HG02938 (cell line): Measurements from ENCODE around the gene RHOG.
"Not testable (repeated sequence)": the region's sequence is repeated elsewhere in the genome, so short reads cannot be mapped to it uniquely, and the experiment has no call there.

Experiments
- ATAC-seq: cut with Tn5 transposase; IDR thresholded peaks from one replicate; pipeline ENCODE4 v1.9.1; 2021; ENCODE audit warnings: mild to moderate bottlenecking, moderate library complexity; ENCODE audit not compliant: unreplicated experiment

The RHOG gene

DNA sequence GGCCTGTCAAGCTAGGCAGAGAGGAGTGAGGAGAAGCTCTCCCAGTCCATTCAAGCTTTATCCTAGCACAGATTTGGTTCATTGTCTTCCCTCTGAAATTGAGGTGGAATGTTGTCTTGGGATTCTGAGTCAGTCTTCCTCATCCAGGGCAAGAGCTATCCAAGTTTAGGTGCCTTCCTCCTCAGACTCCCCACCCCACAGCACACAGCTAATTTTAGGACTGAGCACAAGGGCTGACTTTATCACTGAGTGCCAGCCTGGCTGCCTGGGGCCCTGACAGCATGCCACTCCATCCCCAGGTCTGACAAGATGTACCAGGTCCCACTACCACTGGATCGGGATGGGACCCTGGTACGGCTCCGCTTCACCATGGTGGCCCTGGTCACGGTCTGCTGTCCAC lies 29.8 kb downstream of the RHOG start:
- ATAC-seq, result no peak

DNA sequence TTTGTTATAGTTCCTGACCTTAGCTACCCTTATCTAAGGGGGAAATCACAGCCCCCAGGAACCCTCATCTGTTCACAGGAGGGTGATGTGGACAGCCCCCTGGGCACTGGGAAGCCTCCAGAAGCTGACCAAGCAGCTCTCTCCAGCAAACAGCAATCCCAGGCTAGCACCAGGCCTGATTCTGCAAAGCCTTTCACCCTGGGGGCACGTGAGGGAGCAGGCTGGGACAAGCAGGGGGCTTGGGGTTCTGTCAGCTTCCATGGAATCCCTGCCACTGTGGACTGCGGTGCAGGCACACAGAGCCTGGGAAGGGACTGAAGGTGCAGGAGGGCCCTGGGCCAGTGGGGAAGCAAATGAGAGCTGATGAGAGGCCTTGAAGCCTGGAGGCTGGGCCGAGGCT lies 30.3 kb downstream of the RHOG start:
- no peak for ATAC-seq

DNA sequence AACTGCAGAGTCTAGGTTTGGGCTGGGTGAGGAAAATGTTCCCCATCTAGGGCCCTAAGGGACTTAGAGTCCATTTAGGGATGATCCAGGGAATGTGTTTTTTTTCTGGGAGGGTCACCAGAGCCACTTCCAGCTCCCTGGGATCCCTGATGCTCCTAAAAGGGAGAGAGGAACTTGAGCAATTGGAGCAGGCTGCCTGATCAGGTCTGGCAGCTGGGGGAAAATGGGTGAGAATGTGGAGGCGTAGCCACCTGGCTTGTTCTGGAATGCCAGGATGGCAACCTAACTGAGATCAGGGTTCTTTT lies 31.2 kb downstream of the RHOG start:
- no peak for ATAC-seq

DNA sequence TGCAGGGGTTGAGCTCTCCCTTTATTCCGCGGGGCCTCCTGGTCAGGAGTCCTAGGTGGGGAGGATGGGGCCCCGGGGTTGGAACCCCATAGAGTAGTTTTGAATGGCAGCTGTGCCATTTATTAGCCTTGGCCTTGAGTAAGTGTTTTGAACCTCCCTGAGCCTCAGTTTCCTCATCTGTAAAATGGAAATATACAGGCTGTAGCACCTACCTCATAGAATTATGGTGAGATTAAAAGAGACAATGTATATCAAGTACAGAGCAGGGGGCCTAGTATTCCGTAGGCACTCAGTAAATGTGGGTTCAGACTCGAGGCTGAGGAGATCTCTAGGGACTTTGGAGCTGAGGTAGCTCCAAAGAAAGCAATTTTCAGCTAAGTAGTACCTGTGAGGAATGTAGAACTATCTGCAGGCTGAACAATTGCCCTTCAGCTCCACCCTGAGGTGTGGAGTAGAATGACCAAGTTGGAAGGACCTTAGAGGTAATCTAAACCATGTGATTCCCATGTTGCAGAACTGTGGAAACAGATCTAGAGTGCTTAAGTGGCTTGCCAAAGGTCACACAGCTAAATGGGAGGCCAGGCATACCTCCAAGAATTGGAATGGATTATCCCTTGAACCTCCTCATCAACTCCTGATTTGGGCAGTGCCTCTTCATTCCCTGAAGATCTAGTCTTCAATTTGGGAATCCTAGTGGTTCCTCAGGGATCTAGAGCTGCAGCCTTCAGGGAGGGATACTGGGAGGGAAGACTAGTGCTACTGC lies 31.7 kb downstream of the RHOG start:
- peak; percentile 80 for ATAC-seq

DNA sequence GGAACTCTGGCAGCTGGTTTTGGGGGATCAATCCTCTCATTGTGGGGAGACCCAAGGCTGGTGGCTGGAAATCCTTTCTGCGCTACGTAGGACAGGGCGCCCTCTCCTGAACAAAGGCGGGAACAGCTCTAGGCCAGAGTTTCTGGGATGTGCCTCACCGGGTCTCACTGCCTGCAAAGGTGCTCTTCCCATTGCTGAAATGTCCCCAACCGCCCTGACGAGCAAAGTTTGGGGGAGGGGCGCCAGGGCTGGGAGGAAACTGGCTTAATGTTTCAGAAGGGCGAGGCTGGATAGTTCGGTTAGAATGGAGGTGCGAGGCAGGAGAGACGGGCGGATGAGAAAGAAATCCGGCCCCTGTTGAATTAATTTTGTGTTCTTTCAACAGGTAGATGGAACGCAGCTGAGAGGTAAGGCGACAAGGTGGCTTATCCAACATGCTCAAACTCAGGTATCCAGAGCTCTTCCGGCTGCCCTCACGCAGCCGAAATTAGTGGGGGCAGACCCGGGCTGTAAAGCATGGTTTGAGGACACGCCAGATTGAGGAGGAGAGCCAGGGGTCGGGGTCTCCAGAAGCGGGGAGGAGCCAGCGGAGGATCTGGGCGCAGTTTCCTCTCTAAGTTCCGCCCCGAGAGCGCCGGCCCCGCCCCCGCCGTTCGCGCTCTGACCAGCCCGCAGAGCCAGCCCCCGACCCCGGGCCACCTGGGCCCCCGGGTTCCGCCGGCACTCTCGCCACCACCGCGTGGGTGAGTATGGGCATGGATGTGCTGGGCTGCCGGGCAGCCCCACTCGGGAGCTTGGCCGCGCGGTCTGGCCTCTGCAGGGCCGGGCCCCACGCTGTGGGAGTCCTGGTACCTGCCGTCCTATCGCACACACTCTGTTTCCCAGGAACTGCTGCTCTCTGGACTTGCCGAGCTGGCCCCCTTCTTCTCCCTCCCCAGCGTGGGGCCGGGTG lies 32.6 kb downstream of the RHOG start, which contains the start of gene PGAP2:
Gene PGAP2, plus strand, starts transcription at position 652 of the 952 bp plus-strand sequence. CDS start 2,700 bp downstream, outside the sequence.
- ATAC-seq, result no peak

DNA sequence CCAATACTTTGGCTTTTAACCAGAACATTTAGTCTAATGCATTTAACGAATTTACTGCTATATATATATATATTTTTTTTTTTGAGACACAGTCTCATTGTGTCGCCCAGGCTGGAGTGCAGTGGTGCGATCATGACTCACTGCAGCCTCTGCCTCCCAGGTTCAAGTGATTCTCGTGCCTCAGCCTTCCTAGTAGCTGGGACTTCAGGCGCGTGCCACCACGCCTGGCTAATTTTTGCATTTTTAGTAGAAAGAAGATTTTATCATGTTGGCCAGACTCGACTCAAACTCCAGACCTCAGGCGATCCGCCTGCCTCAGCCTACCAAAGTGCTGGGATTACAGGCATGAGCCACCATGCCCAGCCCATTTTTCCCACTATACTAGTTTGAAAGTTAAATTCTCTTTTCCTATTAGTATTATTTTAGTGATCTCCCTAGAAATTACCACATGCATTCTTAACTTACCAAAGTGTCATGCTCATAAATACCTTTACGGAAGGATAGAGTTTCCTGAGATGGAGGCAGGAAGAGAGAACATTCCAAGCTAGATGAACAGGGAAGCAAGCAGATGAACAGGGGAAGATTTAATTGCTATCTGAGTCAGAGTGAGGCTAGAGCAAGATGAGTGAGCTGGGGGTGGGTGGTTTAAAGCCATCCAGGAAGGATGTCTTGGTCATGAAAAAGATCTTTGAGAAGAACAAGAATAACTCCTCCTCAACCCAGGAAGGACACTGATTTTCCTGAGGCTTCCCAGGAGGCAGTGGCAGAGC lies 36.8 kb downstream of the RHOG start:
- no peak for ATAC-seq

DNA sequence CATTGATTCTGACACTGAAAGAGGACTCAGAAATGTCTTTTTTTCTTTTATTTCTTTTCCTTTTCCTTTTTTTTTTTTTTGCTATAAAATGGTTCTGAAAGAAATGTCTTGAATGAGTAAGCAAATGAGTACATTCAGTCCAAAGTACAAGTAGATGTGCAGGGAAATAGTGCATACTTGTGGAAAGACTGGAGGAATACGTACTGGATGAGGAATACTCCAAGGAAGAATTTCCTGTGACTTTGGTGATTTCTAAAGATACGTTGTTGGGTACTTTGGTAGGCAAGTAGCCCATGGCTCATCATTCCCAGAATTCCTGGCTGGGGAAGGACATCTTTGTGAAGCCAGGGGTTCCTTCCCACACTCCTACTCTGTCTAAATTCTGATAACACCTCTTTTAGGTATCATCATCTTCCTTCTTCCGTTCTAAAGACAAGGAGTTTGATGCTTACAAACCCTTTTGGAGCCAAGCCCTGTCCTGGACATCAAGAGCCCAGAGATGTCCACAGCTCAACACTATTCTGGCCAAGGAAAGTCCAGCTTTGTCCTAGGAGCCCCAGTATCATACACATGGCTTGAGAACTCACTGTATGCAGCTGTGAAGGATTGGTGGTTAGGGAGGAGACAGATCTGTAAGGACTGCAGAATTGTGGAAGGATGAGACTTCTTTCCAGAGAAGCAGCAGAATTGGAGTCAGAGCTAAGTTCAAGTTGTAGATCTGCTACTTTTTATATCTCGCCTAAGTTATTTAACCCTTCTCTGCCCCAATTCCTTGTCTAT lies 38.6 kb downstream of the RHOG start:
- ATAC-seq, result no peak

DNA sequence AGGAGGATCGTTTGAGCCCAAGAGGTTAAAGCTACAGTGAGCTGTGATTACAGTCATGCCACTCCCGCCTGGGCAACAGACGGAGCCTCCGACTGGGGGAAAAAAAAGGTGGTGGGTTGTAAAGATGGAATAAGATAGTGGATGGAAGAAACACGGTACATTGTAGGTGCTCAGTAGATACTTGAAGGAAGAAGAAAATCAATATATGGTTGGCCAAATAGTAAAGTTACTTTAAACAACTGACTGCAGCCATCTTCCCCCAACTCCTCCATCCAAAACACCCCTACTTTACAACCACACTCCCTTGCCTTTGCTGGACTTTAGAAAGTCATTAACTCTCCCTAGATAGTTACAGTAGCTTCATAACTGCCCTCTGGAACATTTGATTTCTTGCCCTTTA lies 40.9 kb downstream of the RHOG start:
- ATAC-seq, result no peak

DNA sequence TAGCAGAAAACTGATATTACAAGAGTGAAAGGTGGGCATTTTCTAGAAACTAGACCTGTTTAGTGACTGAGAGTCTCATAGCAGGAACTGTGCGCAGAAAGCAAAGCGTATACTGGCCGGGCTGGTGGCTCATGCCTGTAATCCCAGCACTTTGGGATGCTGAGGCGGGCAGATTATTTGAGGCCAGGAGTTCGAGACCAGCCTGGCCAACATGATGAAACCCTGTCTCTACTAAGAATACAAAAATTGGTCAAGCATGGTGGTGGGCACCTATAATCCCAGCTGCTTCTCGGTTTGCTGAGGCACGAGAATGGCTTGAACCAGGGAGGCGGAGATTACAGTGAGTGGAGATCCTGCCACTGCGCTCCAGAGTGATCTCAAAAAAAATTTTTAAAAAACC lies 41.6 kb downstream of the RHOG start:
- ATAC-seq, result no peak

DNA sequence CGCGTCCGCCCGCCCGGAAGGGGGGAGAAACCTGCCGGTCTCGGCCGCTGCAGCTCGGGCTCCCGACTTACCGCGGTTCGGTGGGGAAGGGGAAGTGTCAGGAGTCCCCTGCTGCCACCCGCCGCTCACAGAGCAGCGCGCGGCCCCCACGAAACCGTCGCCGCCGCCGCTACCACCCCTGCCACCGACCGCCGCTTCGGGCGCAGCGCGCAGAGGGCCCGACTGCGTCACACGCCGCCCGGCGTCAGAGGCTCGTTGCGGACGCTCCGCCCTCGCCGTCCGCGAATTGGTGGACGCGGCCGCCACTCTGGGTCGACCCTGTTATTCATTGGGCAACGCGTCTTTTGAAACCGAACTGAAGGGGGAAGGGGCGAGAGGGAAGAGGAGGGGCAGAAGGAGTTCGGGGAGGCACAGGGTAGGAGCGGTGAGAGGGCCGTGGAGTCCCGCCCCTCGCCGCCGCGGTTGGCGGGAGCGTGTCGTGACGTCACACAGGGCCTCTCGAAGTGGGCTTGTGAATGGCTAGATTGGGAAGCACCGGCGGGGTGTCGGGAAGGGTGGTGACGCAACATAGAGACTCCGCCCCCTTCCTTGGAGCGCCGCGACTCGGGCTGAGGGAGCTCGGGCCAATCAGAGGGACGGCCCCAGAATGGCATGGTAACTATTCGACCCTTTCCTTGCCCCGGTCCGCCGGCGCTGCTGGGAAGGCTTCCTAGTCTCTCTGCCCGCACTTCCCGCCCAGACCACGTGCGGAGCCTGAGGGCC lies 43.2 kb downstream of the RHOG start, which contains the start of gene NUP98:
Gene NUP98, minus strand, starts transcription at position 226 of the 762 bp plus-strand sequence. CDS start 15,437 bp downstream, outside the sequence.
- ATAC-seq, result peak; percentile 91

DNA sequence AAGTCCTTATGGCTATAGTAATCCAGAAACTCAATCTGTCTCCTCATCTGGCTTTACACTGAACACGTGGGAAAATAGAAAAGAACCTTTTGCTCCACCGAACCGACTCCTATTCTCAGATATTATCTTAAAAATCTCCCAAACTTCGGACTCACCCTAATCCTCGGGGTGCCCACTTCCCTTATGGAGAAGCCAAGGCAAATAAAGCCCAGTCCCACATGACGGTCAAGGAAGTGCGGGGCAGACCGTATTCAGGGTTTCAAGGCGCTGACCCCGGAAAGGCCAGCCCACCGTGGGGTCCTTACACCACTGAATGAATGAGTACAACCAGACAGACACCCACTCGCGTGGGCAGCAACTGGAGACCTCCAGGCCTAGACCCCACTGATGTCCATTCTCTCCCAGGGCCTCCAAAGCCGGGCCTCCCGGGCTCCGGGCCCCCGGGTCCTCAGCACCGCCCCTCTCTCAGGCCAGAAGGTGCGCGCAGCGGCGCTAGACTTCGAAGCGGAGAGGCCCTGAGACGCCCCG lies 43.9 kb downstream of the RHOG start:
- peak; percentile 39 for ATAC-seq

DNA sequence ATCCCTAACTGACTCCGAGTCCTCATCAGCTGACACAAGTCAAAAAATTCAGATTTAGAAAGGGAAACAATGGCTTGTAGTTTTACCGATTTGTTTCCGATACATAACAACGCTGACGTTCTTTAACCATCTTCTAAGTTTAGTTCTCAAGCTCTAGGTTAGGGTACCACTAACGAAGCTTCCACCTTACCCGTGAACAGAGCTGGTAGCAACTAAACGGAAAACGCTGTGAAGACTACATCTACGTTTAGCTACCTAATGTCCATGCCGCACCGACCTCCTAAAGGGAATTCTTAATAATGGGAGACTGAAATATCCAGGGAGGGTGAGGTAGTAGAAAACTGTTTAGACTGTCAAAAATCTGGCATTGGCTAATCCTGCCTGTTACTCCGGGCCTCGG lies 44.4 kb downstream of the RHOG start:
- ATAC-seq, result no peak

DNA sequence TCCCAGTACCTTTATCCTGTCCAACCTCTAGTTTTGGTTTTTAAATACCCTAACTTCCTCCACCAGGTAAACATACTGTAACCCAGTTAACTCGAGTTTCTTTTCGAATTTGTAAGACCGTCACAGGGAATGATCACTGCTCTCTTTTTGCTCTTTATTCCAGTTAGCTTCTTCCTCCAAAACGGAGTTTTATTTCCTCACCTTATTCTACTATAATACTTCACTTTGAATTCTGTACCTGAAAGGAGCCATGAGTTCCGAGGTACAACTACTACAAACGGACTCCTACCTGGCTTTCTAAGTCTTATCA lies 44.8 kb downstream of the RHOG start:
- ATAC-seq, result no peak

DNA sequence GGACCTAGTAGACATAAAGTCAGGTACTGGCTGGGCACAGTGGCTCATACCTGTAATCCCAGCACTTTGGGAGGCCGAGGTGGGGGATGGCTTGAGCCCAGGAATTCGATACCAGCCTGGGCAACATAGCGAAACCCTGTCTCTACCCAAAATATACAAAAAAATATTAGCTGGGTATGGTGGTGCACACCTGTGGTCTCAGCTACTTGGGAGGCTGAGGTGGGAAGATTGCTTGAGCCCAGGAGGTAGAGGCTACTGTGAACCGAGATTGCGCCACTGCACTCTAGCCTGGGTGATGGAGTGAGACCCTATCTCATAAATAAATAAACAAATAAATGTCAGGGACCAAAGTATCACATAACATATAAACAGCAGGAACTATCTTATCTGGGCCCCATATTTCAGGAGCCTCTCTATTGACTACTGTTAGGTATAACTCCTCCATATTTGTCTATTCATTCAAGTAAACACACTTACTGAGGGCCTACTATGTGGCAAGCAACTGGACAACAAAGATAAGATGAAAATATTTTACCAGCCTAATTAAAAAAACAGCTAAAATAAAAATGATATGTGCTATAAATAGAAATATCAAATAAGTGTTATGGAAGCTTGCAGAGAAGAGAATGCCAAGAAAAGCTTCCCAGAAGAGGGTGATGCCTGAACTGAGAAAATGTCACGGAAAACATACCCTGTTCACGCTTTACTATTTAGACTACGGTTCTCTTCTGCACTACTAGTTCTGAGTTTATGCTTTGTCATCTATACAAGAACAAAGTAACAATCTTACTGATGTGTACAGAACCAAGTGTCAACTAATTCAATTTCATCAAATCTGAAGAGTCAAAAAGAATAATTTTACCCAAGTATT lies 45.4 kb downstream of the RHOG start:
- ATAC-seq, result no peak

DNA sequence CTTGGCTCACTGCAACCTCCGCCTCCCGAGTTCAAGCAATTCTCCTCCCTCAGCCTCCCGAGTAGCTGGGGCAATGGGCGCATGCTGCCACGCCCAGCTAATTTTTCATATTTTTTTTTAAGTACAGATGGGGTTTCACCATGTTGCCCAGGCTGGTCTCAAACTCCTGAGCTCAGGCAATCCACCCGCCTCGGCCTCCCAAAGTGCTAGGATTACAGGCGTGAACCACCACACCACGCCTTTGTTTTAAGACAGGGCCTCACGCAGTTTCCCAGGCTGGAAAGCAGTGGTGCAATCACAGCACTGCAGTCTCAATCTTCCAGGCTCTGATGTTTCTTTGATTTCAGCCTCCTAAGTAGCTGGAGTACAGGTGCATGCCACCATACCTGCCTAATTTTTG lies 46.4 kb downstream of the RHOG start:
- ATAC-seq, result not testable (repeated sequence)

DNA sequence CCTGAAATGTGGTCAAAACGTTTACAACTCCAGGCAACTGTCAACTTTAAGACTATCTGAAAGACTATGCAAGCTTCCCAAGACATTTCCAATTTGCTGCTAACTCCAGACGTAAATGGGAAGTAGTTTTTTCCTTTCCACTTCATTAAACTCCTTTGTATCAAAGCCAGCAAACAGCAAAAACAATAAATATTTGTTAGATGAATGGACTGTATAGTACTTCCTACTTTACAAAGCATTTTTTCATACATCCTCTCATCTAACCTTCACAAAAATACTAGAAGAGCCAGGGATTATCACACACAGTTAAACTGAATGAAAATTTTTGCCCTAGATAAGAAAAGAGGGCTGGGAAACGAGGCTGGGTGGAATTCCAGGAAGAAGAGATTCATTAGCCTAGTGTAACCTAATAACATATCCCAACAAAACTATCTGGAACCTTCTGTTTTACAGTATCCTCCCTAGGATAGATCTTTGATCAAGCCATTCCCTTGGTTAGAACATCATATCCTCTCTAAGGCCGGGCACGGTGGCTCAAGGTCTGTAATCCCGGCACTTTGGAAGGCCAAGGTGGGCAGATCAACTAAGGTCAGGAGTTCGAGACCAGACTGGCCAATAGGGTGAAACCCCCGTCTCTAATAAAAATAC lies 53.9 kb downstream of the RHOG start:
- ATAC-seq, result no peak

DNA sequence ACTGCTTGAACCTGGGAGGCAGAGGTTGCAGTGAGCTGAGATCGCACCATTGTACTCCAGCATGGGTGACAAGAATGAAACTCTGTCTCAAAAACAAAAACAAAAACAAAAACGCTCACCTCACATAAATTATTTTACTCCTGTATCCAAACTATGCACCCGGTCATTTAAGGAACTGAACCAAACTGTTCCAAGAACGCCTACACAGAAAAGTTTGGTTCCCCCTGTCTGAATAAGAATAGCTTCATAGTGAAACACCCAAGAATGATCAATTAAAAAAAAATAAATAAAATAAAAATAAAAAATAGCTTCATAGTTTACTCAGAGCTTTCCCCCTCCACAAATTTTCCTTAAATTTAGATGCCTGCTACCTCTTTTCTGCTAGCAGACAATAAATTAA lies 57.1 kb downstream of the RHOG start:
- no peak for ATAC-seq

DNA sequence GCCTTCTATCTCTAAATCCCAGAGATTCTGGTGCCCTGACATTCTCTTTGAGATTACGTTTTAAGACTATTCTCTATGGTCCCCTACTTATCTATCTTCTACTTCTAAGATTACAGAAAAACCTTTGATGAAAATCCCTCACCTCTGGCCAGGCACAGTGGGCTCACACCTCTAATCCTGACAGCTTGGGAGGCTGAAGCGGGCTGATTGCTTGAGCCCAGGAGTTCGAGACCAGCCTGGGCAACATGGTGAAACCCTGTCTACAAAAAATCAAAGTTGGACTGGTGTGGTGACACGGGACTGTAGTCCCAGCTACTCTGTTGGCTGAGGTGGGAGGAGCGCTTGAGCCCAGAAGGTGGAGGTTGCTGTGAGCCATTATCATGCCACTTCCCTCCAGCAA lies 57.8 kb downstream of the RHOG start:
- ATAC-seq, result no peak
